ENCODE measurements around the gene CFP.

Gene CFP

DNA sequence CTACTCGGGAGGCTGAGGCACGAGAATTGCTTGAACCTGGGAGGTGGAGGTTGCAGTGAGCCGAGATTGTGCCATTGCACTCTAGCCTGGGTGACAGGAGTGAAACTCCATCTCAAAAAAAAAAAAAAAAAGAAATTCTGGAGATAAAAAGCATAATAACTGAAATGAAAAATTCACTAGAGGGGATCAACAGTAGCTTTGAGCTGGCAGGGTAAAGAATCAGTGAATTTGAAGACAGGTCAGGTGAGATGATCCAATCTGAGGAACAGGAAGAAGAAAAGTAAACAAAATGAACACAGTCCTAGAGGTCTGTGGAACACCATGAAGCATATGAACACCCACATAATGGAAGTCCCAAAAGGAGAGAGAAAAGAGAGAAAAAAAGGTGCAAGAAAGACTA is 32.5 kb downstream of the CFP start:
- DNase-seq: no peak

DNA sequence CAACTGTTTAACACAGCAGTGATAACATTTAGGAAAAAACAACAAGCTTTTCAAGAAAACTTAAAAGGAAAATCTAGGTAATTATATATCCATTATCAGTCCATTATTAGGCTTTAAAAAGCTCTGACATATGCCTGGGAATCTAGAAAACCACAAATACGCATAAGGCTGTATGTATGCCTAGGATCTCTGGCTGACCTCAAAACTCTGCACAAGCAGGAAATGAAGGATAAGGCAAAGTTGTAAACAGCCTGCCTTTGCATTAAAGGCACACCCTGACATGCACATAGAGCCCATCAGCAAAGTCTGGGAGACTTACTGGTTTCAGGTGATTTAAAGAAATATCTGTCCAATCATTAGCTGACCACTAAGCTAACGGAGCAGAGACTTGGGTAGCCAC is 33.5 kb downstream of the CFP start:
- DNase-seq: no peak

DNA sequence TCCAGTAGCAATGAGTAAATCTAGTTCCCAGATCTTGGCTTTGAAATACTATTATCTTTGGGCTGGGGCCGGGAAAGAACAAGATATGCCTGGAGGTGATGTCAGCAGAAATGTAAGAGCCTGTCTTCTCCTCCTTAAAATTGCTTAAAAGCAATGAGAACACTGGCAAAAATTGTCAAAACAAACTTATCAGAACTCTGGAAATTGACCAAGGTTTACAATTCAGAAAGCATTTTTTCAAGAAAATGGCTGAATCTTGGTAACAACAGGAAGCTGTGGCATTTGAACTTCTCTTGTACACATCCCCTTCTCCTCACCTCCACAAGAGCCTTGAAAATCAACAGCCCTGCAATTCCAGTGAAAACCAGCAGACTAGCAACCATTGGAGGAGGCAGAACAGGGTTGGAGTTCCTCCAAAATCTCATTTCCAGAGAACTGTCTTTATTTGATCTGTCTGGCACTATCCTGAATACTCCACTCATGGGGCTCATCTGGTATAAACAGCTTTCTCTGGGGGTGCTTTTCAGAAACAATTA is 33.9 kb downstream of the CFP start:
- no peak for DNase-seq

DNA sequence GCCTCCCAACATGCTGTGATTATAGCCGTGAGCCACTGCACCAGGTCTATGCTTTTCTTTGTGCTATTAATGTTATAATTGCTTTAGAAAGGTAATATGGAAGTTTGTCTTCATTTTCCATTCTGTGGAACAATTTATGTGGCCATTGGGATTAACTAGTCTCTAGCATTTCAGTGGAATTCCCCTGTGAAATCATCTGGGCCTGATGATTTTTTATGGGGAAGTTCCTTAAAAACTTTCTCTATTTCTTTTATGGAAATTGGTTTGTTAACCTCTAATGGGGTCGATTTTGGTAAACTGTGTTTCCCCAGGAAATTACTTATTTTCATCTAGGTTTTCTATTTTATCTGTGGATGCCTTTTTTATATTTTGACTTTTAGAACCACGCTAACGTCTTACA is 36.2 kb downstream of the CFP start:
- DNase-seq: no peak

DNA sequence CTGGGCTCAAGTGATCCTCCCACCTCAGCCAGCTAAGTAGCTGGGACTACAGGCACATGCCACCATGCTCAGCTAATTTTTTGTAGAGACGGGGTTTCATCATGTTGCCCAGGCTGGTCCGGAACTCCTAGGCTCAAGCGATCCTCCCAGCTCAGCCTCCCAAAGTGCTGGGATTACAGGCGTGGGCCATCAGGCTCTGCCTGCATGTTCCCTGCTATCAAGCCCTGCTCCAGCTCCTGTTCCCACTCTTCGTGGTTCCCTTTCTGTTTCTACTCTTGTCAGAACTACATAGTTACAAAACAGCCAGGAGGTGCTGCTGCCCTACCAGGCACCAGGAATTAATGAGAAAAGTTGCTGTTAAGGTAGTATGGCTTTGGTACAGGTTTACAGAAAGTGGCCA is 38.7 kb downstream of the CFP start:
- DNase-seq: no peak

DNA sequence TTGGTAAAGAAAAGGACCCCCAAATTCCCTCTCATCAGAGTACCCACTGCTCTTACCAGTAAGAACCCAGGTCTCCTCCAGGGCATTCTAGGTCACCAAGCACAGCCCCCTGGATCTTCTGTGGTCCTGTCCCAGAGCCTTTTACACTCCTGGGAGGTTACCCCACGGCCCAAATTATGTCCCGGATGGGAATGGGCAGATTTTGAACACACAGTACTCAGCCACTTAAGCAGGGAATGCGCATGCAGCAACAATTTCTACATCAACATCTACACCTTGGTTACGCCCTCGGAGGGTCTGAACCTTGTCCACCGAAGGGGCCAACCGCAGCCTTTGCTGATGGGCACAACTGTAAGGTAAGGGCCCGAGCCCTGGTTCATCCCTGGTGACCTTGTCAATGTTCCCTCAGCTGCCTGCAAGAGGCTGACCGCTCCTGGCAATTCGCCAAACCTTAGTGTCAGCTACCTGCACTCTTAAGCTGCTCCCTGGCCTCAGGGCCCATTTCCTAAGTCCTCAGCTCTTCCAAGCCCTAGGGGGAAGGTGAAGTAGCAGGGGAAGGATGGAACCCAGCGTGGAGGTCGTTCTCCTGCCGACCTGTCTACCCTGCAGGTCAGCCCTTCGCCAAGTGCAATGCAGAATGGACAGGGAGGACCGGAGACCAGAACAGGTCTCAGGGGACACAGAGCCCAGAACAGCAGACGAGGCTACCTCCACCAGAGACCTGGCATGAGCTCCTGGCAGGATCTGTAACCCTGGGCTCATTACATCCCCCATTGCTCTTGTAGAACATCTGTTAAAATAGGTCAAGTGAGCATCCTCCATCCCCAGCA is 41.6 kb downstream of the CFP start:
- DNase-seq: no peak

DNA sequence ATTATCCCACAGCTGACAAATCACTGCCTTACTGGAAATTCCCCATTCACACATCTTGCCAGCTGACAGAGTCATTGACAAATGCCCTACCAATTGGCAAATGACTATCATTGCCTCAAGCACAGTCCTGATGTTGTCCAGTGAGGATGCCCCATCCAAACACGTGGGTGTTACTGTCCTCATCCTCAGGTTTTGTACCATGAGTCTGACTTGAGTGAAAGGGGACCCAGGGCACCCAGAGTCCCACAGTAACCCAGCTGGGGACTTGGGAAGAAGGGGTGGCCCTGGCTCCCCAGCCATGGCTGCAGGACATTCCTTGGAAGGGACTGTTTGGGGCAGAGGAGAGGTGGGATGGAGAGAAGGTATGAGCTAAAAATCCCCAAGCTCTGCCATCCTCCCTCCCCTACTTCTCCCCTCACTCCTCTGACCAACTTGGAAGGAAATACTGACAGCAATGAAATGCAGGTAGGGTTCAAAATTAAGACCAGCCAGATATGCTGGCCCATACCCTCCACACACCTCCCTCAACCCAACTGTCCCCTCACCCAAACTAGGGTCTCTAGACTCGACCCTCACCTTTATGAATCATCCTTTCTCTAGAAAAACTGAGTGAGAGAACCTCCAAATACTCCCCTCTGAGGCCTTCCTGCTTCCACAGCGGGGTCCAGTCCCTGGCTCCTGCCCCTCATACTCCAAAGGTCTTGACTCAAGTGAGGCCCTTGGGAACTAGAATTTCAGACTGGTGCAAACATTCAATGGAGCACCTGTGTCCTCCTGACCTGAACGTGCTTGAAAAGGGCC is 42.4 kb downstream of the CFP start:
- DNase-seq: no peak

DNA sequence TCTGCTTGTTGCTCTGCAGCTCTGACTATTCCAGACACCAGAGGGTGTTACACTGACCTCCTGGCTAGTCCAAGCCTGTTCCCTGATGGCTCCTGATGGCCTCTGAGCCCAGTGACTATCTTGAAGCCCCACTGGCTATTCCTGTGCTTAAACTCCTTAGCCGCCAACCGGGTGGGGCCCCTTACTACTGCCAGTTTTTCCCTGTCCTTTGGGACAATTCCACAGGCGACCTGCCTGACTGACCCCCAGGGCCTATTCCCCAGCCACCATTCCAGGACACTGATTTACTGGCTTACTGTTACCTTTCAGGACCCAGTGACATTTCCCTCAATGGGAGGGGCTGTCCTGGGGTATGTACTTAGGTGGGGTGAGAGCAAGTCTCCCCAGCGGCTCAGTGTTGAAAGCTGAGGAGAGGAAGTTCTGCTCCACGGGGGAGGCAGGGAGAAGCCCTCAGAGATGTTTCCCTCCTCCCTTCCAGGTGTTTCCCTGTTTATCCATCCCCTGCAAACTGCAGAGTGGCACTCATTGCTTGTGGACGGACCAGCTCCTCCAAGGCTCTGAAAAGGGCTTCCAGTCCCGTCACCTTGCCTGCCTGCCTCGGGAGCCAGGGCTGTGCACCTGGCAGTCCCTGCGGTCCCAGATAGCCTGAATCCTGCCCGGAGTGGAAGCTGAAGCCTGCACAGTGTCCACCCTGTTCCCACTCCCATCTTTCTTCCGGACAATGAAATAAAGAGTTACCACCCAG is 43.5 kb downstream of the CFP start:
- no peak for DNase-seq

DNA sequence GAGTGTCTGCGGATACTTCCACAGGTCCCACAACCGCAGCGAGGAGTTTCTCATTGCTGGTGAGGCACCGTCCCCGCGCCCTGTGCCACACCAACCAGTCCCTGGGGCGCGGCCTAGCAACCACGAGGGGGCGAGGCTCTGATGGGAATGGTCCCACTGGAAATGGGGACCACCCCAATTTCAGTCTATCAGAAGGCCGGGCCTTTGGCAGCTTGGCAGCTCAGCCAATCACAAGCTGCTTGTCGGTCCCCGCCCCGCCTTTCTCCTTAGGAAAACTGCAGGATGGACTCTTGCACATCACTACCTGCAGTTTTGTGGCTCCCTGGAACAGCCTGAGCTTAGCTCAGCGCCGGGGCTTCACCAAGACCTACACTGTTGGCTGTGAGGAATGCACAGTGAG is 44.5 kb downstream of the CFP start:
- no peak for DNase-seq

DNA sequence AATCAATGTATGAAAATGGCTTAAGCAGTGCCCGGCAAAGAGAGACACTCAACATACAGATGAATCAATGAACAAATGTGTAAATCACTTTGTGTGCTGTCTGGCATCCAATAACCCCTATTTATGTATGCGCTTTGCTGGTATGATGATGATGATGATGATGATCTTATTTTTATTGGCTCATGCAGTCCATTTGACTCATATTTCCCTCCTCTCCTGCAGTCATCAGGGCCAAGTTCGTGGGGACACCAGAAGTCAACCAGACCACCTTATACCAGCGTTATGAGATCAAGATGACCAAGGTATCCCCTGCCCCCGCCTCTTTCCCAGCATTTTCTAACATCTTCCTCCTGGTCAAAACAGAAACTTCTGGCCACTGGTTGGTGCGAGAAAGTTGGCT is 45.0 kb downstream of the CFP start:
- no peak for DNase-seq

DNA sequence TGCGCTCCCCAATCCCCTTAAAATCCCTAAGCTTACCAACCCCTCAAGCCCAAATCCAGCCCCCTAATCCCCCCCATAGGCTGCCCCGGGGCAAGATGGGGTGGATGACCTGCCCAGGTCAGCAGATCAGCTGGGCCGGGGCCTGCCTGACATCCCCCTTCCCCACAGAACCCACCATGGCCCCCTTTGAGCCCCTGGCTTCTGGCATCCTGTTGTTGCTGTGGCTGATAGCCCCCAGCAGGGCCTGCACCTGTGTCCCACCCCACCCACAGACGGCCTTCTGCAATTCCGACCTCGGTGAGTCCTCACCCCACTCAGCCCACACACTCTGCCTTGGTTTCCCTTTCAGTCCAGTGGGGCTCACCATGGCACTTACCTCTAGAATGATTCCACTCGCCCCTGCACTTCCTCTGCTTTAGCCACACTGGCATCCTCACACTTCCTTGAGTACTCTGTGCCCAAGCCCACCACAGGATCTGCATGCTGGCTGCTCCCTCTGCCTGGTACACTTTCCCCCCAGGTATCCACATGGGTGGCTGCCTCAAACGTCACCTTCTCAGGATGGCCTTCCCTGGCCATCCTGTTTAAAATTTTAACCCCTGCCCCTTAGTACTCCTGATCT is 46.4 kb downstream of the CFP start:
- no peak for DNase-seq

DNA sequence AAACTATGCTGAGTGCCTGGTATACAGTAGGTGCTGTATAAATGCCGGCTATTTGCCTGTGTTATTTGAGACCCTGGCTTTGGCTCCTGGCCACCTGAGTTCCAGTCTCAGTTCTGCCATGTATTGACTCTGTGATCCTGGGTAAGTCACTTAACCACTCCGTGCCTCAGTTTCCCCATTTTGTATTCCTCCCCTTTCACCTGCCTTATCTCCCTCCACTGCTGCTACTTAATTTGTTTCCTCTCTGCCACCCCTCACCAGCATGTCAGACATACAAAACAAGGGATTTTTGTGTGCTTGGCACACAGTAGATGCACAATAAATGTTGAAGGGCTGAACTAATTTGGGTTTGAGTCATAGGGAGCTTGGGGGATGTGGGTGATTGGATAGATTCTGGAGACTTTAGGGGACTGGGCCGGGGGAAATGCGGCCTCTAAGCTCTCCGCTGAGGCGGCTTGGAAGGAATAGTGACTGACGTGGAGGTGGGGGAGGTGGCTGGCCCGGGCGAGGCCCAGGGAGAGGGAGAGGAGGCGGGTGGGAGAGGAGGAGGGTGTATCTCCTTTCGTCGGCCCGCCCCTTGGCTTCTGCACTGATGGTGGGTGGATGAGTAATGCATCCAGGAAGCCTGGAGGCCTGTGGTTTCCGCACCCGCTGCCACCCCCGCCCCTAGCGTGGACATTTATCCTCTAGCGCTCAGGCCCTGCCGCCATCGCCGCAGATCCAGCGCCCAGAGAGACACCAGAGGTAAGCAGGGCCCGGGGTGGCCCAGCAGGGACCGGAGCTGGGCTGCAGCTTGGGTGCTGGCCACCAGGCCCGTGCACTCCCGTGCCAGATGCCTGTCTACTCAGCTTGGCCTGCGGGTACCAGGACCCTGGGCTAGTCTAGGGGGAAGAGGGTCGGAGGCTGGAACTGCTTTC is 47.7 kb downstream of the CFP start, which contains the start of gene TIMP1:
Gene TIMP1 (plus strand): TSS at position 706 of the 917 bp plus-strand sequence. CDS start 980 bp downstream, outside the sequence.
- DNase-seq: no peak

DNA sequence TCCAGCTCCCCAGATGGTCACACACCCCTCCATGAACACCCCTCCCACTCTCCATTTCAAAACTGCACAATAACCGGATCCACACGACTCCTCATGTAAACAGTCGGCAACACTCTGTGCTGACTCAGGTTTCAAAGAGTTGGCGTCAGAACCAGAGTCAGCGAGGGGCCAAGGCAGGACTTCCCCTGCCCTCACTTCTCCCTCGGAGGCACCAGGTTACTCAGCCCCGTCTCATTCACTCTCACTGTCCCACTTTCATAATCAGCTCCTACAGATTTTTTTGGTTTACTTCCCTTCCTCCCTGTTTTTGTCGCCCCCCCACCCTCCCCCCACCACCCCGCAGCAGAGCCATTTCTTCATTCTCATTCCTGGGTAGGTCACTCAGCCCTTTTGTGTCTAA is 50.2 kb downstream of the CFP start:
- no peak for DNase-seq

DNA sequence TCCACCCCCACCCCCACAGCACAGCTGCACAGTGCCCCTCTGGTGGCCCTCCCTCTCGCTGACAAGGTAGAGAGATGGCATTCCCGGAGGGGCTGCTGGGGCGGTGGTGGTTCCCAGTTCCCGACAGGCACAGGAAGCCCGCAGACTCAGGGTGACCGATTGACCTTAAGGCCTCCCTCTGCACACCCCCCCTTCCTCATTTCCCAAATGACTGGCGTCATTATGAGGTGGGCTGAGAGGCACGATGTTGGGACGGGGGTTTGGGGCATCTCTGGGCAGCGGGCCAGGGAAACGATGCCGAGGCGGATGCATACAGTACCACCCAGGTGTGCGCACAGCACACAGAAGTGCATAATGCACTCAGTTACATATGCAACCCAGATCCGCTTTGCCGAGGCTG is 51.0 kb downstream of the CFP start:
- no peak for DNase-seq

DNA sequence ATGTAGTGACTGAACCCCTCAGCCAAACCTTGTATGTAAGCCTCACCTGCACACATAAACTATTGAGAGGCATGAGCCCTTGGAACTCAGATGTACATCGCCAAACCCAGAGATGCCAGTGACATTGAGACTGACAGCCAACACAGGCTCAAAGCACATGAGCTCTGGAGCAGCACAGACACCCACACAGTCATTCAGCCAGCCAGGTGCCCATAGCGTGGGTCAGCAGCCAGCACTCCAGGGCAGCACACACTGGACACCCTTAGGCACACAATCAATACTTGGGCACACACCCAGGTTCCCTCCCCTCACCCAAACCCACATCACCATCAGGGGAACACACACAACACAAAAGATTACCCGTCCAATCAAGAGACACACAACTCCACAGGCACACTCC is 51.8 kb downstream of the CFP start:
- DNase-seq: no peak

DNA sequence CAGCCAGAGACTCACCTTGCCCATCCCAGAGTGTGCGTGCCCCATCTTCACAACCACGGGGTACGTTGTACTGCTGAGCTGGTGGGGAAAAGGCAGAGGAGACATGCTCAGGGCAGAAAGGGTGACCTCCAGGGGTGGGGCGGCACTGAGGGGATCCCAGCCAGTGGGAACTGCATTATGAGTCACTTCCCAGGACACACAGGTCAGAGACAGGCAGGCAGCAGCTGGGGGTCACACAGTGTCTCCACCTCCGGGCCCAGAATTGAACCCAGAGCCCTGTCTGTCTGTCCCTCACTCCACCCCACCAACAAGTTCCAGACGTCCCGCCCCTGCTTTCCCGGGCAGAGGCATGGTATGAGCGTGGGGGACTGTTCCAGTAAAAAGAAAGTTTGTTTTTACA is 52.3 kb downstream of the CFP start:
- no peak for DNase-seq

DNA sequence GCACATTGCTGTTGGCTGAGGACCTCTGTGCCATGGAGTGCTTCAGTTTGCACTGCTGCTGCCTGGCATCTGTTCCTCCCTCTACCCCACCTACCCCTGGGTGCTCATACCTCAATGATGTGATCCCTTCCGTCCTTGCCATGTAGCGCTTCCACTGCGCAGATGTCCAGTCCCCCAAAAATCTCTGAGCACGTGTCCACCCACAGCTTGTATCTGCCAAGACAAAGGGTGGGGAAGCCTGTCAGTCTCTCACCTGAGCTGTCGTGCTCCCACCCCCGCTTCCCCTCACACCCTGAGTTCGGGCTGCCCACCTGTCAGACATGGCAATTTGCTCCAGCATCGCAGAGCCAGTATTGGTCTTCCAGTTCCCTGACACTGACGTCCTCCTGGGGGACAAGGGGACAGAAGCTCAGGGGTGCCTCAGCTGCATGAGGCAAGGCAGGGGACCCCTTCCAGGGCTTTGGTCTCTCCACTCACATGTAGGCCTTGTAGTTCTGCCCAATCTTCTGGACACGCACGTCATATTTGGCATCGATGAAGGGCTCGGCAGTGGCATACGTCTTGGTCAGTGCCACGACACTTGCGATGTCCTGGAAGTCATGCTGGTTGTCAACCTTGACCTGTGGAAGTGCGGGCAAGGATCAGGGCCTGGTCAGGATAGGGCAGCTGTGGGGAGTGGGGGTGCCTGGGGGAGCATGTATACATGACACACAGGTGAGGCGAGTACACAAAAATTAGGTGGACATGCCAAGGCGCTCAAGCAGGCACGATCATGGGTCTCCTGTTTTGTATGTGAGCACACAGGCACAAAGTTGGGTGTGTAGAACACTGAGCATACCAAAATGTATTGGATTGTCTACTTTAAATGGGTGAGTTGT is 53.5 kb downstream of the CFP start:
- no peak for DNase-seq

DNA sequence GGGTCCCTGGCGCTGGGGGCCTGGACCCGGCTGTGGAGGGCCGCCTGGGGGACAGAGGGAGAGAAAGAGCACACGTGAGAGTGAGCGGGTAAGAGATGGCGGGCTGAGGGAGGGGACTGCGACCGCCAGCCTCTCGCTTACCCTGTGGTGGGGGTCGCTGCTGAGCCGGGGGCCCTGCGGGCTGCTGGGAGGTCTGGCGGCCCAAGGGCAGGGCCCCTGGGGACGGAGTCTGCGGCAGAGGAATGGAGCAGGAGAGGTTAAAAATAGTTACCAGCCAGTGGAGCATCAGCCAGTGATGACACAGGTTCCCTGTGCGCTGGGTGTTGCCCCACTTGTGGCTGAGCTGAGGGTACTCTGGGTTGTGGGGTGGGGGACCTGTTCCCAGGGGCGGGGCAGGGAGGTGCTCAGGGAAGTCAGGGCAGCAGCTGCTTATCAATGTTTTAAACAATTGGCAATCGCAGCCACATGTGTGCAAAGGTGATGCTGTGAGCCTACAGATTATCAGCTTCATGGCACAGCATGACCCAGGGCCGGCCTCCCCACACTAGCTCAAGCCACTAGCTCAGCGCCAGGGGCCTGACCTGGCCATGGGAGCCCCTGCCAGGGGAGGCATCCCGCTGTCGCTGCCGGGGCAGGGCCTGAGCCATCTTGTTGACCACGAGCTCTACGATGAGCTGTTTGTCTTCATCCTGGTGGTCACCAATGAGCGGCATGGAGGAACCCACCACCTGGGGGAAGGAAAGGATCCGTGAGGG is 55.0 kb downstream of the CFP start:
- no peak for DNase-seq

DNA sequence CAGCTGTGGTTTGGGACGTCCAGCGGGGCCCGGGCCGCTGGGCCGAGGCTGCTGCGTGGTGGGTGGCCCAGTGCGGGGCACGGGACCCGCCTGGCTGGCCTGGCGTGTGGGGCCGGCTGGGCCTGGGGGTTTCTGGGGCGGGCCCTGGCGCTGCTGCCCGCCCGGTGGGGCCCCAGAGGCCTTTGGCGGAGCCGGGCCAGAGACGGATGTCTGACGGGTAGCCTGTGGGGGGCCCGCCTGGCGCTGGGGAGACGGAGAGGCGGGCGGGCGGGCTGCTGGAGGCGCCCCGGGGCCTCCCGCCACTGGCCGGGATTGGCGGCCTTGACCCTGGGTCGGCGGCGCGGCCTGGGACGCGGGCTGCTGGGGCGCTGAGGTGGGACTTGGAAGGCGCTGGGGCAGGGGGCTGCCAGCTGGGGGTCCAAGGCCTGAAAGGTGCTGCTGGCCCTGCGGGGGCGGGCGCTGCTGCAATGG is 55.6 kb downstream of the CFP start:
- DNase-seq: no peak

All from NCI-H187 (cell line).